ENCODE measurements around the gene PROSER2.

- no peak for TF ChIP-seq CTCF (IDR thresholded peaks at IDR 0.05 in 8 of 11, conservative IDR thresholded peaks at IDR 0.05 in 3 of 11)
- TF ChIP-seq POLR2A (IDR thresholded peaks at IDR 0.05), result no peak
- no peak for TF ChIP-seq POLR2AphosphoS5 (IDR thresholded peaks at IDR 0.05)
These were observed 71.4 kb downstream of the PROSER2 start for GRCh38 chr10:11894381-11895107.

All from spleen (tissue), 7 donors.